ENCODE measurements around the gene ATP2A2. TPM values are rescaled to one million over a fixed set of nuclear protein-coding genes. Genes with fewer than 3 reads are reported as not detected.

ATP2A2 gene
- total RNA-seq, 1 donor: 139 TPM

DNA sequence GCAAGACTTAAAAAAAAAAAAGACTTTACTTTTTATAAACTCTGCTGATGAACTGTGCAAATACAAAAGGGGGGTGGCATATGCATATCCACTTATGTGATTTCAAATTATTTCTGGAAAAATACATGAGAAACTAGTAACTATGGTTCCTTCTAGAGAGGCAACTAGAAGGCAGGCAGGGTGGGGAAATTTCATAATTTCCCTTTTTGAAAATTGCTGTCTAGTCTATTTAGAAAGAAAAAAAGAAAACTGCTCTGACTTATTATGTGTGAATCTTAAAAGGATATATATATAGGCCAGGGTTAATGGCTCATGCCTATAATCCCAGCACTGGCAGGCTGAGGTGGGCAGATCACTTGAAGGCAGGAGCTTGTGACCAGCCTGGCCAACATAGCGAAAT is 80.2 kb downstream of the ATP2A2 start:
- DNase-seq (ENCODE audit: low read depth): no peak
- TF ChIP-seq, protein P1, sequence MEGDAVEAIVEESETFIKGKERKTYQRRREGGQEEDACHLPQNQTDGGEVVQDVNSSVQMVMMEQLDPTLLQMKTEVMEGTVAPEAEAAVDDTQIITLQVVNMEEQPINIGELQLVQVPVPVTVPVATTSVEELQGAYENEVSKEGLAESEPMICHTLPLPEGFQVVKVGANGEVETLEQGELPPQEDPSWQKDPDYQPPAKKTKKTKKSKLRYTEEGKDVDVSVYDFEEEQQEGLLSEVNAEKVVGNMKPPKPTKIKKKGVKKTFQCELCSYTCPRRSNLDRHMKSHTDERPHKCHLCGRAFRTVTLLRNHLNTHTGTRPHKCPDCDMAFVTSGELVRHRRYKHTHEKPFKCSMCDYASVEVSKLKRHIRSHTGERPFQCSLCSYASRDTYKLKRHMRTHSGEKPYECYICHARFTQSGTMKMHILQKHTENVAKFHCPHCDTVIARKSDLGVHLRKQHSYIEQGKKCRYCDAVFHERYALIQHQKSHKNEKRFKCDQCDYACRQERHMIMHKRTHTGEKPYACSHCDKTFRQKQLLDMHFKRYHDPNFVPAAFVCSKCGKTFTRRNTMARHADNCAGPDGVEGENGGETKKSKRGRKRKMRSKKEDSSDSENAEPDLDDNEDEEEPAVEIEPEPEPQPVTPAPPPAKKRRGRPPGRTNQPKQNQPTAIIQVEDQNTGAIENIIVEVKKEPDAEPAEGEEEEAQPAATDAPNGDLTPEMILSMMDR (IDR thresholded peaks at IDR 0.05; ENCODE audit: insufficient read depth, low read length): no peak
- no peak overlapping the region for H3K4me3 ChIP-seq (ENCODE audit: low read depth, low read length)

DNA sequence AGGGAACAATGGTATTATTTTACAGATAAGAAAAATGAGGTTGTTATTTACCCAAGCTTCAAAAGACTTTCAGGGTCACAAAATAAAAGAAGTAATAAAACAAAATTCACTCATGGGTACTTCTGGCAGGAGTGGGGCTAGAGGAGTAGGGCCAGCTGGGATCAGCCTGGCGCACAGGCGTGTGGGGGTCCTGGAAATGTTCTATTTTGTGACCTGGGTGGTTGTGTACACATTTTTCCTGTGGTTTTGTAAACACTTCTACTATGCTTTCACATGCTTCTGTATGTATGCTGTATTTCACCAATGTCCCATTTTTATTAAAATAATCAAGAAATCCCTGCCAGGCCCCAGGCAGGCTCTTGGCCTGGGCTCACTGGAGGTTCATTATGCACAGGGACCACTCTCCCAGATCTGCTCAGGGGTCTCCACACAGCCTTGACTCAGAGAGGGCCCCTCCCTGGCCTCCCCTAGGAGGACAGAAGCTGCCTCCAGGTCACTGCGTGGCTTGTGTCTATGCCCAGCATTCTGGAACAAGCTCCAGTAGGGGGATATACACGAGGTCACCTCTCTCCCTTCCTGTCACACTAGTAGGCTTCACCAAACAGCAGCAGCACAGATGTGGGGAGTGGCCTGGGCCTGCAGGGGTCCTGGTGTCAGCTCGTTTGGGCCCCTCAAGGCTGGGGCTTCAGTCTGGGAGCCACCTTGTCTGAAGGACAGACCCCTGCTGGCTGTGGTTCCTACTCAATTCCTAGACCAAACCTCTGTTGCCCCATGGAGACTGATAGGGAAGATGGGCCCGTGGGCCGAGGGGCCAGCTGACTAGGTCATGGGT is 84.7 kb downstream of the ATP2A2 start:
- TF ChIP-seq, protein P1 (IDR thresholded peaks at IDR 0.05; ENCODE audit: insufficient read depth, low read length): no peak
- DNase-seq (ENCODE audit: low read depth): no peak

DNA sequence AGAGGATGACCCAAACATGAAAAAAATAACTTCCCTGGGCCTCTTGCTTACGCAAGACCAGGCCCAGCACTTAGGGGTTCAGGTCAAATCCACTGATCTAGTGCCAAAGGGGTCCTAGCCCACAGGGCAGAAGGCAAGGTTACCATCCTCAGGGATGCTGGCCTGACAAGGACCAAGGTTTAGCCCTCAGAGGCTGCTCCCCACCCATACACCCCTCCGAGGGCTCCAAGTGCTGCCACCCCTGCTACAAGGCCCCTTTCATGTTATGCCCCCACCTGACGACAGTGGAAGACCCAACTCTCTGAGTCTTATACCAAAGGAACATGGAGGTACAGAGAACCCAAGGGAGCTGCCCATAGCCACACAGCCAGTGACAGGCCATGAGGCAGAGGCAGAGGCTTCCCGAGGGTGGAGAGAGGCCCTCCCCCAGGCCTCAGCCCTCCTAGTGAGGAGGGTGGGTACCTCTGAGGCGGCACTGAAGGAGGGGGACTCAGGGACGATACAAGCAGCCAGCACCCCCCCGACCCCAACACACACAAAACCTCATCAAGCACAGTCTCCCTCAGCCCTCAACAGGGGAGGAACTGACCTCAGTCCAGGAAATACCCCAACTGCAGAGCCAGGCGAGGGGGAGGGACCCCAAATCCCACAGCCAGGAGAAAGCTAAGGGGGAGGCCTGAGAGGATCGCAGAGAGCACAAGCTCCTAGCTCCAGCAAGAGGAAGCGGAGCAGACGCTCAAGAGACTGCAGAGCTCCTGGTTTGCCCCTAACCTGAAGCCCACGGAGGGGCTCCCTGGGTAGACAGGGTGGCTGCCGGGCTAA is 85.5 kb downstream of the ATP2A2 start:
- TF ChIP-seq, protein P1 (IDR thresholded peaks at IDR 0.05; ENCODE audit: insufficient read depth, low read length): no peak
- no peak for DNase-seq (ENCODE audit: low read depth)
- no peak overlapping the region for H3K4me3 ChIP-seq (ENCODE audit: low read depth, low read length)

More for the DNA sequence above, 84.7 kb downstream of the ATP2A2 start:
- H3K4me3 ChIP-seq (ENCODE audit: low read depth, low read length): no peak overlapping the region

DNA sequence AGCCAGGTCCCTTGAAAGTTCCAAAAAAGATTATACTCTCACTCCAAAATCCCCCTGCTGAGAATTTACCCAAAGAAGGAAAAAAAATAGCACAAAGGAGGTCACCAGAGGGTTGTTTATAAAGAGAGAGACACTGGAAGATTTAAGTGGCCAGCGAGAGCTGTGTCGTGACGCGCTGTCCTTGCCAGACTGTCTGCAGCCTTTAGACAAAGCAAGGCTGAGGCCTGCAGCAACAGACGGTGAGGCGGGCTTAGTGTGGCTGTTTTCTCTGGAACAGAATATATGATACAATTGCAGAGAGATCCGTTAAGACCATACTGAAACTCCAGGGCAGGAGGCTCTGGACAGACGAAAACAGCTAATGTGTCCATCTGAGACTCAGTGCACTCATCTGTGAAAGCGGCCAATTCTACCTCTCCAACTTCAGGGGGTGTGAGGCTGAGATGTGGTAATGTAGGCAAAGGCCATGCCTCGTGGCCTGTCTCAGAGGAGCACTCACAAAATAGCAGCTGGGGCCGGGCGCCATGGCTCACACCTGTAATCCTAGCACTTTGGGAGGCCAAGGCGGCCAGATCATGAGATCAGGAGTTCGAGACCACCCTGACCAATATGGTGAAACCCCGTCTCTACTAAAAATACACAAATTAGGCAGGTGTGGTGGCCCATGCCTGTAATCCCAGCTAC is 86.3 kb downstream of the ATP2A2 start:
- TF ChIP-seq, protein P1 (IDR thresholded peaks at IDR 0.05; ENCODE audit: insufficient read depth, low read length): no peak
- no peak overlapping the region for H3K4me3 ChIP-seq (ENCODE audit: low read depth, low read length)
- no peak for DNase-seq (ENCODE audit: low read depth)

DNA sequence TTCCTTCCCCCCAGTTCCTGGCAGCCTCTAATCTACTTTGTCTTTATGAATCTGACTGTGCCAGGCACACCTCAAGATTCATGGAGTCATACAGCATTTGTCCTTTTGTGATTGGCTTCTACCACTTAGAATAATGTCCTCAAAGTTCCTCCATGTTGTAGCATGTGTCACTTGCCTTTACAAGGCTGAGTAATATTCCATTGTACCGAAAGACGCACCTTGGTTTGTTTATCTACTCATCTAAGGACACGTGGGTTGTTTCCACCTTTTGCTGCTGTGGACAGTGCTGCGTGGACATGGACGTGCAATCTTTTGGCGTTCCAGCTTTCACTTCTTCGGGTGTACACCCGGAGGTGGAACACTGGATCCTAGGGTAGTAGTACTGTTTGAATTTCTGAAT is 88.9 kb downstream of the ATP2A2 start:
- H3K4me3 ChIP-seq (ENCODE audit: low read depth, low read length): no peak overlapping the region
- TF ChIP-seq, protein P1 (IDR thresholded peaks at IDR 0.05; ENCODE audit: insufficient read depth, low read length): no peak
- DNase-seq (ENCODE audit: low read depth): no peak

DNA sequence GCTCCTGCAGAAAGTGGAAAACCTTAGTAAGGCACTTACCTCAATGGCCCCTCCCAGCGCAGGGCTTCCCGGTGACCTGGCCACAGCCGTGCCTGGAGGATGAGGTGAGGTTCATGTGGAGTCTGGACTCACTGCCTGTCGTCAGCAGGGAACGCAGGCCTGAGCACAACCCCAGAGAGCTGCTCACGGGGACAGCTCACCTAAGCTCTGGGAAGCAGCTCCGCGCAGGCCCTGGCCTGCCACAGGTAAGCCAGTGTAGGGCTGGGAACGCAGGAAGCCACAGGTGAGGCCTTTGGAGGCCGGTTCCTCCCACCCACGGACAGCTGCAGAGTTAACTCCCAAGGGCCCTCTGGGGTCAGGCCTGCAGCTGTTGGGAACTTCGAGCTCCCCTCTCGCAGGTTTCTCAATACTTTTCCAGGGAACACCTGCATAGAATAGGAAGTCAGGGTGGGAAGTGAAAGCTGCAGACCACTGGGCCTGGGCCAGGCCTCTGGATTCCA is 89.7 kb downstream of the ATP2A2 start:
- H3K4me3 ChIP-seq (ENCODE audit: low read depth, low read length): no peak overlapping the region
- TF ChIP-seq, protein P1 (IDR thresholded peaks at IDR 0.05; ENCODE audit: insufficient read depth, low read length): no peak
- DNase-seq (ENCODE audit: low read depth): no peak
